ENCODE results near the gene MACROD2.

GRCh38 chr20:13960119-13960518, 35.2 kb upstream of the MACROD2 start:
- TF ChIP-seq YY1 (IDR thresholded peaks at IDR 0.05; ENCODE audit: insufficient read depth, insufficient read length) (no peak), SUZ12 (IDR thresholded peaks at IDR 0.05; ENCODE audit: extremely low read depth, insufficient read depth, insufficient read length) (no peak), ZNF274 (IDR thresholded peaks at IDR 0.05; ENCODE audit: low read depth, low read length) (no peak)
